T-cell (primary cell): ENCODE results near the gene LANCL3. TPM values are rescaled to one million over a fixed set of nuclear protein-coding genes. Genes with fewer than 3 reads are reported as not detected.

Source experiments
- ATAC-seq, 4 experiments: fragments of 200-7000 bp in 3 of 4; fragments of 150-1000 bp in 1 of 4; cut with Tn5 transposase; replicated peaks in 1 of 4; 1 replicate in 3 of 4; 2 replicates in 1 of 4; pipeline ENCODE4 v1.10.0; 2021; ENCODE audit warnings: moderate library complexity in 3 of 4, mild to moderate bottlenecking in 2 of 4, moderate number of reproducible peaks in 1 of 4
- CTCF ChIA-PET, 2 donors: fragments of 300-600 bp; sonication (Branson Sonifier 250); formaldehyde crosslinking; loops; one replicate each; lab custom pipeline; 2022; ENCODE audit warnings: antibody characterized with exemption in 2 of 2; lab: Charles Lee
- POLR2A ChIA-PET, 2 donors: fragments of 300-600 bp; sonication (Branson Sonifier 250); formaldehyde crosslinking; loops; one replicate each; lab custom pipeline; 2022; ENCODE audit warnings: antibody characterized with exemption in 2 of 2; lab: Charles Lee
- DNase-seq, 35 experiments: peaks; one replicate each; pipeline versions ENCODE4 v3.0.0 to v3.0.0-alpha.2; 2013 to 2023
- H3K27ac ChIP-seq: one replicate; pipeline ENCODE4 v1.5.1; 2013; ENCODE audit warnings: low read length
- H3K27me3 ChIP-seq, 2 experiments: replicated peaks in 1 of 2; 1 replicate in 1 of 2; 2 replicates in 1 of 2; pipeline versions ENCODE4 v1.6.1 to v1.7.0; 2013; ENCODE audit warnings: low read length in 1 of 2, mixed read lengths in 1 of 2; ENCODE audit not compliant: control insufficient read depth in 2 of 2, insufficient read depth in 2 of 2; ENCODE audit errors: extremely low read depth in 1 of 2
- H3K36me3 ChIP-seq, 2 donors: 1 replicate in 1 of 2; 2 replicates in 1 of 2; pipeline versions ENCODE4 v1.6.1 to v1.7.0; 2013; ENCODE audit warnings: low read length in 1 of 2; ENCODE audit not compliant: control insufficient read depth in 2 of 2, insufficient read depth in 1 of 2; ENCODE audit errors: extremely low read depth in 1 of 2
- H3K4me1 ChIP-seq, 2 experiments: 1 replicate in 1 of 2; 2 replicates in 1 of 2; pipeline versions ENCODE4 v1.6.1 to v1.7.0; 2013; ENCODE audit warnings: low read length in 2 of 2, mixed read lengths in 1 of 2; ENCODE audit not compliant: insufficient read depth in 2 of 2, control insufficient read depth in 1 of 2; ENCODE audit errors: extremely low read depth in 1 of 2
- H3K4me3 ChIP-seq, 2 donors: 1 replicate in 1 of 2; 2 replicates in 1 of 2; pipeline versions ENCODE4 v1.5.1 to v1.7.0; 2013; ENCODE audit warnings: mild to moderate bottlenecking in 2 of 2, low read length in 1 of 2, moderate library complexity in 1 of 2; ENCODE audit not compliant: control insufficient read depth in 1 of 2; ENCODE audit errors: extremely low read depth in 1 of 2
- H3K9me3 ChIP-seq: 2 replicates; pipeline ENCODE4 v1.7.0; 2013
- H3K27ac Mint-ChIP-seq, 2 donors: one replicate each; pipeline ENCODE4 v1.8.0; 2020 to 2021; ENCODE audit warnings: mild to moderate bottlenecking in 2 of 2, mixed read lengths in 2 of 2
- H3K27me3 Mint-ChIP-seq, 2 donors: one replicate each; pipeline ENCODE4 v1.8.0; 2021 to 2022; ENCODE audit warnings: mixed read lengths in 2 of 2
- H3K36me3 Mint-ChIP-seq: one replicate; pipeline ENCODE4 v1.8.0; 2021; ENCODE audit warnings: mixed read lengths
- H3K4me1 Mint-ChIP-seq, 3 donors: one replicate each; pipeline ENCODE4 v1.8.0; 2020 to 2022; ENCODE audit warnings: mixed read lengths in 3 of 3, mild to moderate bottlenecking in 1 of 3
- H3K4me3 Mint-ChIP-seq, 3 donors: one replicate each; pipeline ENCODE4 v1.8.0; 2020 to 2022; ENCODE audit warnings: mild to moderate bottlenecking in 3 of 3, mixed read lengths in 3 of 3, moderate library complexity in 3 of 3
- H3K9me3 Mint-ChIP-seq, 3 donors: one replicate each; pipeline ENCODE4 v1.8.0; 2020 to 2022; ENCODE audit warnings: mixed read lengths in 3 of 3
- WGBS: methylation state at CpG from one replicate; pipeline ENCODE4 v1.1.5; 2013; ENCODE audit warnings: missing lambda C conversion rate; ENCODE audit not compliant: insufficient coverage; 5-methylcytosine and 5-hydroxymethylcytosine counted together
- total RNA-seq, 35 experiments: library from RNA in 6 of 35; stranded (reverse) in 6 of 35; fragments of 120-200 nt in 1 of 35; gene quantifications; one replicate each; pipeline versions ENCODE4 v1.2.1 to v1.2.4 and lab custom pipeline; 2013 to 2026

LANCL3 gene
- total RNA-seq, 5 donors from 2014 or later (not counting 1 experiment from before 2014, with no cell fraction given): 0.09 to 0.70 (median 0.23) TPM

DNA sequence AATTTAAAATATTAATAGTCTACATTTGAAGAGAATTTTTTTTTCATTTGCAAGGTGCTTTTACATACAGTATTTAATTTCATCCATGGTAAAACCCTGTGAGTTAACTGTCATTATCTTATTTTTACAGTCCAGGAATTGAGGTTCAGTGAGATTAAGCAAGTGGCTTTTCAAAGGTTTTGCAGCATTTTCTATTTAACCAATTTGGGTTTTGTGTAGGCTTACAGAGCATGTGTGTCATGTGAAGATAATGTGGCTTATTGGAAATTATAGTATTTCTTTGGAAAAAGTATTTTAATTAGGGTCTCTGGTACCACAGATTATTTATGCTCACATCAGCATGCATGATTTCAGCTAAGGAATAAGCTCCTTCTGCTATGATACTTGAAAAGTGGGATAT, 118.7 kb downstream of the LANCL3 start:
- H3K36me3 Mint-ChIP-seq: no peaks in the 10 kb centered on the region
- POLR2A ChIA-PET: no interaction called here

DNA sequence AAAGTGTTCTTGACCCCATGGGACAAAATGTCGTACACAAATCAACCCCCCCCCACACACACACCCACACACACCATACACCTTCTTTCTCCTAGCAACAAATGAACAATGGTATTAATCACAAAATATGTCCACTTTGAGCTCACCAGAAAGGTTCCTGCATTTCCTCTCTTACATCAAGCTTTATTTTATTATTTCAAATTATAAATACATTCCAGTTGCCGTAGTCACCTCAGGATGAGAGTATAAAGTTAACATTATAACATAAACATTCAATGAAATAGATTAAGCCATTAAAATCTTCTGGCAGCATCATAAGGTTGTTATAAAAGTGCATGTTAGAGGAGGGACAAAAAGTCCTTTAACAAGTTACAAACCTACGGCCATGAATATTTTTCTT, 121.5 kb downstream of the LANCL3 start:
- H3K4me1 Mint-ChIP-seq: no peaks in the 10 kb centered on the region
- no peak overlapping the region for H3K4me3 Mint-ChIP-seq
- H3K27me3 Mint-ChIP-seq: peaks cover 0 to 13% of the 10 kb centered on the region in 2 donors
- CTCF ChIA-PET: no interaction called here
- Histone ChIP-seq H3K9me3 (no peaks in the 10 kb centered on the region), H3K27me3 (no peaks in the 10 kb centered on the region), H3K36me3 (no peaks in the 10 kb centered on the region), H3K4me3 (no peak overlapping the region), H3K27ac (no peak overlapping the region), H3K4me1 (no peaks in the 10 kb centered on the region)
- WGBS: no CpG with 5 or more reads among the region's 3 CpGs
- DNase-seq (no peak), ATAC-seq (no peak)
- H3K9me3 Mint-ChIP-seq: no peaks in the 10 kb centered on the region
- H3K36me3 Mint-ChIP-seq: no peaks in the 10 kb centered on the region
- no peak overlapping the region for H3K27ac Mint-ChIP-seq
- POLR2A ChIA-PET: no interaction called here

More for the DNA sequence above, 118.7 kb downstream of the LANCL3 start:
- no peak for ATAC-seq
- peaks cover 2 to 22% of the 10 kb centered on the region in 2 donors for H3K27me3 Mint-ChIP-seq
- Histone ChIP-seq H3K27me3 (peaks cover 0 to 7% of the 10 kb centered on the region in 2 experiments), H3K36me3 (no peaks in the 10 kb centered on the region), H3K4me1 (peaks cover 0 to 7% of the 10 kb centered on the region in 2 experiments), H3K9me3 (no peaks in the 10 kb centered on the region), H3K27ac (no peak overlapping the region), H3K4me3 (no peak overlapping the region)
- CTCF ChIA-PET: interaction anchor here in 1 of 2 donors (0.7 kb wide), 1 partner anchor 24 kb away, joined by 3 read pairs; no protein-coding TSS in a partner anchor
- no peak overlapping the region for H3K4me3 Mint-ChIP-seq
- H3K27ac Mint-ChIP-seq: no peak overlapping the region
- no peaks in the 10 kb centered on the region for H3K9me3 Mint-ChIP-seq
- no peak for DNase-seq
- peaks cover 0 to 7% (median 6%) of the 10 kb centered on the region in 3 donors for H3K4me1 Mint-ChIP-seq

DNA sequence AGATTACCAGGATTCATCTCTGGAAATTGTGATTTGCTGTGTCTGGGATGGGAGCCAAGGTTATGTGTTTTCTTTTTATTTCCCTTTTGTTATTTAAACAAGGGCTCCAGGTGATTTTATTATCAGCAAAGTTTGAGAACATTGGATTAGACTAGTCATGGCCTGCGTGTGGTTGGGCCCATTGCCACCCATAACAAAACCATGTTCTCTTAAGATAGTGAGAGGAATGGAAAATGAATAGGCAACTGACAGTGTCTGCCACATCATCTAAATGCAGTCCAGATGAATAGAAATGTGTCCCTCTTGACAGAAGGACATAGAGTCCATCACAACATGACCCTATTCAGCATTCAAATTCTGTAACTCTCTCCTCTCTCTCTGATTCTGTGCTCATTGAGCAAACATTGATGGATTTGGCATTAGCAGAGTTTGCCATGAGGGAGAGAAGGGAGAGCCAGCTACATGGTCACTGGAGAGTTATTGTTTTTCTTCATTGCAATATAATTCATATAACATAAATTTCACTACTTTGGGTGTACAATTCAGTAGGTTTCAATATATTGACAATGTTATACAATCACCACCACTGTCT, 125.8 kb downstream of the LANCL3 start:
- ChIA-PET POLR2A (no interaction called here), CTCF (no interaction called here)
- Histone ChIP-seq H3K4me3 (no peak overlapping the region), H3K27ac (no peak overlapping the region), H3K4me1 (no peaks in the 10 kb centered on the region), H3K27me3 (no peaks in the 10 kb centered on the region), H3K36me3 (no peaks in the 10 kb centered on the region), H3K9me3 (no peaks in the 10 kb centered on the region)
- no peak for DNase-seq
- WGBS: no CpG with 5 or more reads among the region's 1 CpG
- Mint-ChIP-seq H3K4me1 (no peaks in the 10 kb centered on the region), H3K36me3 (no peaks in the 10 kb centered on the region), H3K4me3 (no peak overlapping the region), H3K27me3 (peaks cover 0 to 21% of the 10 kb centered on the region in 2 donors), H3K9me3 (no peaks in the 10 kb centered on the region), H3K27ac (no peak overlapping the region)
- no peak for ATAC-seq

GRCh38 chrX:37701588-37701987, 130.1 kb downstream of the LANCL3 start:
- no CpG with 5 or more reads among the region's 4 CpGs for WGBS
- Mint-ChIP-seq H3K36me3 (no peaks in the 10 kb centered on the region), H3K4me3 (no peak overlapping the region), H3K9me3 (no peaks in the 10 kb centered on the region), H3K27ac (no peak overlapping the region), H3K27me3 (peaks cover 0 to 8% of the 10 kb centered on the region in 2 donors), H3K4me1 (no peaks in the 10 kb centered on the region)
- no peaks in the 10 kb centered on the region for H3K27me3 ChIP-seq
- no peaks in the 10 kb centered on the region for H3K9me3 ChIP-seq
- CTCF ChIA-PET: no interaction called here
- no peaks in the 10 kb centered on the region for H3K36me3 ChIP-seq
- H3K27ac ChIP-seq: no peak overlapping the region
- no peak for ATAC-seq
- H3K4me3 ChIP-seq: no peak overlapping the region
- POLR2A ChIA-PET: no interaction called here
- H3K4me1 ChIP-seq: no peaks in the 10 kb centered on the region
- DNase-seq: no peak

- Histone ChIP-seq H3K4me3 (no peak overlapping the region), H3K27me3 (no peaks in the 10 kb centered on the region), H3K36me3 (no peaks in the 10 kb centered on the region), H3K9me3 (no peaks in the 10 kb centered on the region), H3K4me1 (no peaks in the 10 kb centered on the region), H3K27ac (no peak overlapping the region)
- ATAC-seq (no peak), DNase-seq (no peak)
- no peaks in the 10 kb centered on the region for H3K9me3 Mint-ChIP-seq
- H3K27ac Mint-ChIP-seq: no peak overlapping the region
- peaks cover 0 to 24% of the 10 kb centered on the region in 2 donors for H3K27me3 Mint-ChIP-seq
- no peaks in the 10 kb centered on the region for H3K4me1 Mint-ChIP-seq
- CTCF ChIA-PET: no interaction called here
- POLR2A ChIA-PET: no interaction called here
- no peak overlapping the region for H3K4me3 Mint-ChIP-seq
- no CpG with 5 or more reads among the region's 3 CpGs for WGBS
- H3K36me3 Mint-ChIP-seq: no peaks in the 10 kb centered on the region
Observed at GRCh38 chrX:37711991-37712390, 140.5 kb downstream of the LANCL3 start.

DNA sequence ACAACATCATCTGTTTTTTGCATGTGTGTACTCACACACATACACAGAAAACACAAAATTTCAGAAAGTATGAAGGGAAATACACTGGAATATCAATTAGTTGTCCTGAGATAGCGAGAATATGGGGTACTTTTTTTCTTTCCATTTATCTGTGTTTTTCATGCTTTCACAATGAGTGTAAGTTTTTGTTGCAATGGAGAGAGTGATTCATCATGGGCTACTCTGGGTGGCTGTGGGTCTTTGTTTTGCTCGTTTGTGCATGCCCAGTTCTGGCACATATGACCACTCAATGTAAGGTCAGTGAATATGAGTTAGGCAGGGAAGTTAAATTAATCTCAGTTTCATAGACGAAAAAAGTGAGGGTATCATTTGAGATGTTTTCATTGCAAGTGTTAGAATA, 141.0 kb downstream of the LANCL3 start:
- Histone ChIP-seq H3K27ac (no peak overlapping the region), H3K36me3 (no peaks in the 10 kb centered on the region), H3K9me3 (no peaks in the 10 kb centered on the region), H3K27me3 (no peaks in the 10 kb centered on the region), H3K4me3 (no peak overlapping the region), H3K4me1 (no peaks in the 10 kb centered on the region)
- Mint-ChIP-seq H3K27me3 (peaks cover 0 to 24% of the 10 kb centered on the region in 2 donors), H3K27ac (no peak overlapping the region), H3K4me3 (no peak overlapping the region), H3K4me1 (no peaks in the 10 kb centered on the region), H3K36me3 (no peaks in the 10 kb centered on the region), H3K9me3 (no peaks in the 10 kb centered on the region)
- no CpG with 5 or more reads among the region's 3 CpGs for WGBS
- POLR2A ChIA-PET: no interaction called here
- CTCF ChIA-PET: no interaction called here
- DNase-seq: no peak
- ATAC-seq: no peak

- CTCF ChIA-PET: no interaction called here
- no CpG with 5 or more reads among the region's 2 CpGs for WGBS
- Mint-ChIP-seq H3K4me1 (no peaks in the 10 kb centered on the region), H3K27me3 (peaks cover 0 to 22% of the 10 kb centered on the region in 2 donors), H3K36me3 (no peaks in the 10 kb centered on the region), H3K4me3 (no peak overlapping the region), H3K27ac (no peak overlapping the region), H3K9me3 (peaks cover 5 to 12% (median 10%) of the 10 kb centered on the region in 3 donors)
- H3K27ac ChIP-seq: no peak overlapping the region
- no peaks in the 10 kb centered on the region for H3K27me3 ChIP-seq
- no peaks in the 10 kb centered on the region for H3K36me3 ChIP-seq
- no peak overlapping the region for H3K4me3 ChIP-seq
- H3K9me3 ChIP-seq: no peaks in the 10 kb centered on the region
- H3K4me1 ChIP-seq: no peaks in the 10 kb centered on the region
- DNase-seq (no peak), ATAC-seq (no peak)
- POLR2A ChIA-PET: no interaction called here
Observed at GRCh38 chrX:37714479-37714878, 143.0 kb downstream of the LANCL3 start.
